DOHH2 (cell line): ENCODE measurements around the gene WDR12.

Experiments used
- H3F3A ChIP-seq: fragments of 200-600 bp; sonication (generic), shearing (Covaris generic); 2 replicates; pipeline ENCODE4 v1.6.0; 2016; ENCODE audit warnings: antibody characterized with exemption, mild to moderate bottlenecking; ENCODE audit not compliant: control insufficient read depth, insufficient read depth
- H3K27ac ChIP-seq: fragments of 200-600 bp; sonication (generic); 2 replicates; pipeline ENCODE4 v1.5.1; 2014; ENCODE audit warnings: low read depth, mild to moderate bottlenecking, low read length, moderate library complexity
- H3K27me3 ChIP-seq: fragments of 200-600 bp; sonication (generic); 2 replicates; pipeline ENCODE4 v1.6.1; 2014; ENCODE audit warnings: mild to moderate bottlenecking, low read length, mixed read lengths; ENCODE audit not compliant: control insufficient read depth
- H3K36me3 ChIP-seq: fragments of 200-600 bp; sonication (generic); 2 replicates; pipeline ENCODE4 v1.6.1; 2014; ENCODE audit warnings: mild to moderate bottlenecking, low read length, moderate library complexity, mixed read lengths; ENCODE audit not compliant: control insufficient read depth
- H3K4me1 ChIP-seq: fragments of 200-600 bp; sonication (generic); 2 replicates; pipeline ENCODE4 v1.6.1; 2014; ENCODE audit warnings: mild to moderate bottlenecking, low read length, mixed read lengths; ENCODE audit not compliant: control insufficient read depth
- H3K4me2 ChIP-seq: fragments of 200-600 bp; sonication (generic); 2 replicates; pipeline ENCODE4 v1.6.0; 2014; ENCODE audit warnings: mild to moderate bottlenecking, low read length, moderate library complexity
- H3K4me3 ChIP-seq: fragments of 200-600 bp; sonication (generic); 2 replicates; pipeline ENCODE4 v1.5.1; 2014; ENCODE audit warnings: mild to moderate bottlenecking, low read length, mixed read lengths
- H3K79me2 ChIP-seq: fragments of 200-600 bp; sonication (generic); 2 replicates; pipeline ENCODE4 v1.6.1; 2014; ENCODE audit warnings: mild to moderate bottlenecking, low read length, mixed read lengths; ENCODE audit not compliant: control insufficient read depth
- H3K9me2 ChIP-seq: fragments of 200-600 bp; sonication (generic); replicated peaks from 2 replicates; pipeline ENCODE4 v1.6.1; 2014; ENCODE audit warnings: mild to moderate bottlenecking, low read length, mixed read lengths; ENCODE audit not compliant: control insufficient read depth
- H3K9me3 ChIP-seq: fragments of 200-600 bp; sonication (generic); 2 replicates; pipeline ENCODE4 v1.6.1; 2014; ENCODE audit warnings: antibody characterized with exemption, low read length, mixed read lengths; ENCODE audit not compliant: control insufficient read depth, insufficient read depth
- H4K20me1 ChIP-seq: fragments of 200-600 bp; sonication (generic); 2 replicates; pipeline ENCODE4 v1.6.0; 2014; ENCODE audit warnings: low read depth, mild to moderate bottlenecking, antibody characterized with exemption, low read length, moderate library complexity; ENCODE audit not compliant: control insufficient read depth, insufficient read depth
- EZH2phosphoT487 ChIP-seq: fragments of 200-600 bp; sonication (generic); IDR thresholded peaks from 2 replicates; pipeline ENCODE4 v1.6.1; 2017; ENCODE audit warnings: borderline replicate concordance, mild to moderate bottlenecking, antibody characterized with exemption, low read length, moderate library complexity, mixed read lengths
- TF ChIP-seq, protein P1 (sequence below): fragments of 200-600 bp; sonication (generic); IDR thresholded peaks from one replicate; pipeline ENCODE4 v1.5.1; 2014; ENCODE audit warnings: antibody characterized with exemption, mild to moderate bottlenecking, low read depth, low read length; ENCODE audit not compliant: poor library complexity, severe bottlenecking

Gene WDR12

DNA sequence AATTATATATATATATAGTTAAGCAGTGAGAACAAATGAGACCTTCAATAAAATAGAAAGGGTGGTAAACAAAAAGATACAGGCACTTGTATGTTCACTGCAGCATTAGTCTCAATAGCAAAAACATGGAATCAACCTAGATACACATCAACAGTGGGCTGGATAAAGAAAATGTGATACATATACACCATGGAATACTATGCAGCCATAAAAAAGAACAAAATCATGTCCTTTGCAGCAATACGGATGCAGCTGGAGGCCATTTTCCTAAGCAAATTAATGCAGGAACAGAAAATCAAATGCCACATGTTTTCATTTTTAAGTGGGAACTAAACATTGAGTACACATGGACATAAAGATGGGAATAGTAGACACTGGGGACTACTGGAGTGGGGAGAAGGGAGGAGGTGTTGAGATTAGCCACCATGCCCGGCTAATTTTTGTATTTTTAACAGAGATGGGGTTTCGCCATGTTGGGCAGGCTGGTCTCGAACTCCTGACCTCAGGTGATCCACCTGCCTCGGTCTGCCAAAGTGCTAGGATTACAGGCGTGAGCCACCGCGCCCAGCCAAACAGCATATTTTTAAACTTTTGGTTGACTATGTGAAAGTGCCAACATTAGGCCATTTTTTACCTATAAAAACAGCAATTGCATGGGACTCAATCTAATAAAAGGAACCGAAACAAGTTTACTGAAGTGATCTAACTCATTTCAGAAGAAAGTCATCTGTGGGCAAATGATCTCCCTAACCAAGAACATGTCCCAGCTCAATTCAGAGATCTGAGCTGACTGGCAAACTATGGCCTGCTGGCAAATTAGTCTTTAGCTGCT is 63.6 kb downstream of the WDR12 start:
- H3K4me3 ChIP-seq, result no peak overlapping the region
- no peaks in the 10 kb centered on the region for H4K20me1 ChIP-seq
- H3K36me3 ChIP-seq, result no peaks in the 10 kb centered on the region
- no peak overlapping the region for H3K27ac ChIP-seq
- no peaks in the 10 kb centered on the region for H3K79me2 ChIP-seq
- H3K4me2 ChIP-seq, result no peak overlapping the region
- H3K9me2 ChIP-seq, result no peaks in the 10 kb centered on the region
- peaks cover 4% of the 10 kb centered on the region; the same call in 1 of the 2 replicates for H3K9me3 ChIP-seq
- no peaks in the 10 kb centered on the region for H3F3A ChIP-seq
- no peaks in the 10 kb centered on the region for H3K4me1 ChIP-seq
- TF ChIP-seq, protein P1, sequence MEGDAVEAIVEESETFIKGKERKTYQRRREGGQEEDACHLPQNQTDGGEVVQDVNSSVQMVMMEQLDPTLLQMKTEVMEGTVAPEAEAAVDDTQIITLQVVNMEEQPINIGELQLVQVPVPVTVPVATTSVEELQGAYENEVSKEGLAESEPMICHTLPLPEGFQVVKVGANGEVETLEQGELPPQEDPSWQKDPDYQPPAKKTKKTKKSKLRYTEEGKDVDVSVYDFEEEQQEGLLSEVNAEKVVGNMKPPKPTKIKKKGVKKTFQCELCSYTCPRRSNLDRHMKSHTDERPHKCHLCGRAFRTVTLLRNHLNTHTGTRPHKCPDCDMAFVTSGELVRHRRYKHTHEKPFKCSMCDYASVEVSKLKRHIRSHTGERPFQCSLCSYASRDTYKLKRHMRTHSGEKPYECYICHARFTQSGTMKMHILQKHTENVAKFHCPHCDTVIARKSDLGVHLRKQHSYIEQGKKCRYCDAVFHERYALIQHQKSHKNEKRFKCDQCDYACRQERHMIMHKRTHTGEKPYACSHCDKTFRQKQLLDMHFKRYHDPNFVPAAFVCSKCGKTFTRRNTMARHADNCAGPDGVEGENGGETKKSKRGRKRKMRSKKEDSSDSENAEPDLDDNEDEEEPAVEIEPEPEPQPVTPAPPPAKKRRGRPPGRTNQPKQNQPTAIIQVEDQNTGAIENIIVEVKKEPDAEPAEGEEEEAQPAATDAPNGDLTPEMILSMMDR, result no peak
- no peak for TF ChIP-seq EZH2phosphoT487
- H3K27me3 ChIP-seq, result no peaks in the 10 kb centered on the region

DNA sequence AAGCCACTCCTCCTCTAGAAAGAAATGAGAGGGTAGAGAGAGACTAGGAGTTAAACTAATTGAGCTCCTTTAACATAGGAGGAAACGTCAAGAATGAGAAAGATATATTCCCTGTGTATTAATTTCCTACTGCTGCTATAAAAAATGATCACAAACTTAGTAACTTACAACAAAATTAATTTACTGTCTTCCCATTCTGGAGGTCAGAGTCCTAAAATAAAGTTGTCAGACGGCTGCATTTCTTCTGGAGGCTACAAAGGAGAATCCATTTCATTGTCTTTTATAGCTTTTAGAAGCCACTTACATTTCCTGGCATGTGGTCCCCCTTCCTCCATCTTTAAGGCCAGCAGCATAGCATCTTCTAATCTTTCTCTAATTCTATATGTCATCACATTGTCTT is 66.8 kb downstream of the WDR12 start:
- Histone ChIP-seq H3K79me2 (no peaks in the 10 kb centered on the region), H3F3A (no peaks in the 10 kb centered on the region), H3K36me3 (no peaks in the 10 kb centered on the region), H3K27me3 (no peaks in the 10 kb centered on the region), H3K9me3 (peaks cover 4% of the 10 kb centered on the region; the same call in 1 of the 2 replicates), H4K20me1 (no peaks in the 10 kb centered on the region), H3K27ac (no peak overlapping the region), H3K4me3 (no peak overlapping the region), H3K4me2 (no peak overlapping the region), H3K4me1 (no peaks in the 10 kb centered on the region), H3K9me2 (no peaks in the 10 kb centered on the region)
- TF ChIP-seq, protein P1, result no peak
- no peak for TF ChIP-seq EZH2phosphoT487

DNA sequence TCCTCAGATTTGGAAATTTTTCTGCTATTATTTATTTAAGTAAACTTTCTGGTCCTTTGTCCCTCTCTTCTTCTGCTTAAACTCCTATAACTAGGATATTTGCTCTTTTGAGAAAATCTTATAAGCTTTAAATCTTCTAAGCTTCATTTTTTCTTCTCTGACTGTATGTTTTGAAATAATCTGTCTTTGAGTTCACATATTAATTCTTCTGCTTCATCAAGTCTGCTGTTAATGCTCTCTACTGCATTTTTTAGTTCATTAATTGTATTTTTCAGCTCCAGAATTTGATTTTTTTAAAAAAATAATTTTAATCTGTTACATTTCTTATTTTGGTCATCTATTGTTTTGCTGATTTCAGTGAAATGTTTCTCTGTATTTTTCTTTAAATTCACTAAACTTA is 68.8 kb downstream of the WDR12 start:
- H3K9me3 ChIP-seq, result peaks cover 4% of the 10 kb centered on the region; the same call in 1 of the 2 replicates
- H3K79me2 ChIP-seq, result no peaks in the 10 kb centered on the region
- H3K27ac ChIP-seq, result no peak overlapping the region
- H3K4me3 ChIP-seq, result no peak overlapping the region
- H4K20me1 ChIP-seq, result no peaks in the 10 kb centered on the region
- no peaks in the 10 kb centered on the region for H3K4me1 ChIP-seq
- TF ChIP-seq EZH2phosphoT487, result no peak
- TF ChIP-seq, protein P1, result no peak
- no peaks in the 10 kb centered on the region for H3F3A ChIP-seq
- H3K27me3 ChIP-seq, result no peaks in the 10 kb centered on the region
- no peak overlapping the region for H3K4me2 ChIP-seq
- H3K36me3 ChIP-seq, result no peaks in the 10 kb centered on the region
- H3K9me2 ChIP-seq, result no peaks in the 10 kb centered on the region
